Suppressor macrophage (primary cell): ENCODE measurements around the gene DNAJC28.
A peak's percentile ranks its signal among the peaks of the same experiment; 100 is the strongest.
"Not testable (repeated sequence)": the region's sequence is repeated elsewhere in the genome, so short reads cannot be mapped to it uniquely, and the experiment has no call there.

Source experiments
- DNase-seq, 4 experiments: peaks; one replicate each; pipeline ENCODE4 v3.0.0-alpha.2; 2020 to 2022

The DNAJC28 gene

DNA sequence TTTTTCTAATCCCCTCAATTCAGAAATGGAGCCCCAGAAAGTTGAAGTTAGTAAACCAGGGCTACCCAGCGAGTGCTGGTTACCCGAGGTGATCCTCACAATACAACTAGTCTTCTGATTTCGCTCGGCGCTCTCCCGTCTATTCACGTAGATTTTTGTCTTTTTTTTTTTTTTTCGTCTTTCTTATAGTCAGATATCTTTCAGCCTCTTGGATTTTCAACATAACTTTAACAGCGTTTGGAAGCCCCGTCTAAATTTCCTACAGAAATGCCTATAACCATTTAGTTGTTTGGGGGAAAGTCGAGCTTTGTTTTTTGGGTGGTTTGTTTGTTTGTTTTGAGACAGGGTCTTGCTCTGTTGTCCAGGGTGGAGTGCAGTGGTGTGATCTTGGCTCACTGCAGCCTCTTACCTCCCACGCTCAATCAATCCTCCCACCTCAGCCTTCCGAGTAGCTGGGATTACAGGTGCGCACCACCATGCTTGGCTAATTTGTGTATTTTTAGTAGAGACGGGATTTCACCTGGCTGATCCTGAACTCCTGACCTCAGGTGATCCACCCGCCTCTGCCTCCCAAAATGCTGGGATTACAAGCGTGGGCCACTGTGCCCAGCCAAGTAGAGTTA lies 10.9 kb downstream of the DNAJC28 start:
- DNase-seq = no peak

DNA sequence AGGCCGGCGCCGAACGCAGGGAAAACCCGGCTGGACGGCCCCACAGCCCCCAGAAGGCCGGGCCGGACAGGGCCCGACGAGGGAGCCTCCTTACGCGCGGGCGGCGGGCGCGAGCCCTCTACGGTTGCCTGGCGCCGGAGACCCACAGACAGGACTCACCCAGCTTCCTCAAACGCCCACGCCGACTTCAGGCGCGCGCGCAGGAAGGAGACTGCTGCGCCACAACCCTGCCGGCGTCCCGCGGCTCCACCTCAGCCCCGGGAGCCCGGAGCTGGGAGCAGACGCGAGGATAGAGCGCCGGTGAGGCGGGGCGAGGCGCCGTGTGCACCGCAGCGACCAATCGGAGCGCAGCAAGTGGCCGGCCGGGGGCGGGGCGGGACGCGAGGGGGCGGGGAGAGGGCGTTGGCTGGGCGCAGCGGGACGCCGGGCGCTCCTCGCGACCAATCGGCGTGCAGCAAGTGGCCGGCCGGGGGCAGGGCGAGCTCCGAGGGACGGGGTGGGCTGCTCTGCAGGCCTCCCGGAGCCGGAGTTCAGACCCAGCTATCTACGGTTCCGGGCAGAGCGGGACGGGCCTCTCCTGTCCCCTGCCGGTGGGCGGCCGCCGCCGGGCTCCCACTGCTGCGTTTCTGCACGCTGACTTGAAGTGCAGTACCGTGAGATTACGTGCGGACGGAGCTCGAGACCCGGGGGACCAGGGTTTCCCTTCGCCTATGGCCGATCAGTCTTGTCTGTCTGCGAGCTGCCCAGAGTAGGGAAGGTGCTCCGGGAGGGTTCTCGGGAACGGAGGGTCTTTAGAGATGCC lies 11.6 kb downstream of the DNAJC28 start, which contains the start of gene TMEM50B:
TSS of gene TMEM50B (minus strand) at position 296 of the 802 bp plus-strand sequence. CDS start 11,089 bp downstream, outside the sequence.
- peak; percentile 99 to 100 (median 100) for DNase-seq

DNA sequence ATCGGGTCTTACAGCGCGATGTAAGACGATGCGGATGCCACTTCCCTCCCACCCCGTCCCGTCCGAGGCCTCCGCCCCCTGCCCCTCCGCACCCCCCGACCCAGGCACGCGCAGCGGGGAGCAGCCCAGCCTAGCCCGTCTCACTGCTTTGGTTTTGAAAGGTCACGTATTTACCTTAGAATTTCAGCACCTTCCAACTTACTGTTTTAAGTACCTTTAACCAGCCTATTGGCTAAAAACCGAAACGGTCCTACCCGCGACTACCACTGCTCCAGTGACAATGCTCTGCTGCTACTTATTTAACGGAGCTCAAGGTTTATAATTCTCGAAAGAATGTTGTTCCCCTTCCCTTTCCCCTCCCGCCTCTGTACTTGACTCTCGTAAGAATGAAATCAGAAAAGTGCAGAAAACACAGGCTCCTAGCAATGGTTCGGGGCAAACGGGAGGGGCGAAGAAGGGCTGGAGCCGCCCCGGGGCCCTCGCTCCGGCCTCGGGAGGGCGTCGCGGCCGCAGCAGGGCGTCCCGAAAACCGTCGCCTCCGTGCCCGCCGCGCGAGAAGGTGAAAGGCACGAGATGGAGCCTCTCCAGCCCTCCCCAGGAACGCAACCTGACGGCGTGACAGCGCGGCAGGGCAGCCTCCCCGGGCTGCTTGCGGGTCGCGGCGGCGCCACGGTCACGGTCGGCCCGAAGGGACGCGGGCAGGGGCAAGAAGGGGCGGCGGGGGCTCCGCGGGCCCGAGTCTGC lies 12.4 kb downstream of the DNAJC28 start:
- peak; percentile 42 to 79 (median 62) for DNase-seq

DNA sequence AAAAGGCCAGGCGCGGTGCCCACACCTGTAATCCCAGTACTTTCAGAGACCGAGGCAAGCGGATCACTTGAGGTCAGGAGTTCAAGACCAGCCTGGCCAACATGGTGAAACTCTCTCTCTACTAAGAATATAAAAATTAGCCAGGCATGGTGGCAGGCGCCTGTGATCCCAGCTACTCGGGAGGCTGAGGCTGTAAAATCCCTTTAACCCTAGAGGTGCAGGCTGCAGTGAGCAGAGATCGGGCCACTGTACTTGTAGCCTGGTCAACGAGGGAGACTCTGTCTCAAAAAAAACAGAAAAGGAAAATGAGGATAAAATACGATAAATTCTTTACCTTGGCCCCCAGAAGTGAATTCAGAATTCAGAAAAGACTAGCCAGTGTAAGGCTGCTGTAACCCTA lies 13.3 kb downstream of the DNAJC28 start:
- DNase-seq = no peak

DNA sequence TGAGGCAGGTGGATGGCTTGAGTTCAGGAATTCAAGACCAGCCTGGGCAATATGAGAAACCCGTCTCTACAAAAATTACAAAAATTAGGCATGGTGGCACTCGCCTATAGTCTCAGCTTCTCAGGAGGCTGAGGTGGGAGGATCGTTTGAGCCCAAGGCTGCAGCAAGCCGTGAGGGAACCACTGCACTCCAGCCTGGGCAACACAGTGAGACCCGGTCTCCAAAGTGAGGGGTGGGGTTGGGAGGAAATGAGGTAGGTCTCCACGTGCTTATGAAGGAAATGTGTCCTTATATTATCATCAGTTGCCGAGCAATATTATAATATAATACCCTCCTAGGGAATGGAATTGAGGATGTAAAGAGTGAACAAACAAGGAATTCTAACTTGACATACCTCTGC lies 14.4 kb downstream of the DNAJC28 start:
- DNase-seq = no peak

DNA sequence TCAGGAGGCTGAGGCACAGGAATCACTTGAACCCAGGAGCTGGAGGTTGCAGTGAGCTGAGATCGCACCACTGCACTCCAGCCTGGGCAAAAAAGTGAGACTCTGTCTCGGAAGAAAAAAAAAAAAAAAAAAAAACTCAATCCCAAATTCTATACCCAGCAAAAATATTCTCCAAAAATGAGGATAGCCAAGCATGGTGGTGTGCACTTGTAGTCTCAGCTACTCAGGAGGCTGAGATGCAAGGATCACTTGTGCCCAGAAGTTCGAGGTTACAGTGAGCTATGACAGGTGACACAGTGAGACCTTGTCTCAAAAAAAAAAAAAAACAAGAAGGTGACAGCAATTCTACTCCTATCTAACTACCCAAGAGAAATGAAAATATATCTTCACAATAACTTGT lies 18.2 kb downstream of the DNAJC28 start:
- no peak for DNase-seq

DNA sequence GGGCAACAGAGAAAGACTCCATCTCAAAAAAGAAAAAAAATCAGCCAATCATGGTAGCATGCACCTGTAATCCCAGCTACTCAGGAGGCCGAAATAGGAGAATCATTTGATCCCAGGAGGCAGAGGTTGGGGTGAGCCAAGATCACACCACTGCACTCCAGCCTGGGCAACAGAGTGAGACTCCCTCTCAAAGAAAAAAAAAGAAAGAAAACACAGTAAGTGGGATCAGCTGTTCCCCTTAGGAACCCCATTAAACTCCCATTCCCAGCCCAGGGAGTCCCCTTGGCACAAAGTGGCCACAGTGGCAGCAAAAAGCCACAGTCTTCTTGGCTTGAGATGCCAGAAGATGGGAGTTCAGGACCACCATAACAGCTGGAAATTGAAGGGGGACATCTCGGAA lies 20.8 kb downstream of the DNAJC28 start:
- no peak for DNase-seq

DNA sequence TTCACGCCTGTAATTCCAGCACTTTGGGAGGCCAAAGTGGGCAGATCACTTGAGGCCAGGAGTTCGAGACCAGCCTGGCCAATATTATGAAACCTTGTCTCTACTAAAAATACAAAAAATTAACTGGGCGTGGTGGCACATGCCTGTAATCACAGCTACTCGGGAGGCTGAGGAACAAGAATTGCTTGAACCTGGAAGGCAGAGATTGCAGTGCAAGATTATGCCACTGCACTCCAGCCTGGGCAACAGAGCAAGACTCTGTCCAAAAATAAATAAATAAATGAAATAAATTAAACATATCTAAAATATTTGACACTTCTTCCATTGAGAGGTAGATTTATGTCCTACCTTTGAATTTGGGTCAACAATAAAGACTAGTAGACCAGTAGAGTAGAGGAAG lies 22.3 kb downstream of the DNAJC28 start:
- DNase-seq = not testable (repeated sequence)

DNA sequence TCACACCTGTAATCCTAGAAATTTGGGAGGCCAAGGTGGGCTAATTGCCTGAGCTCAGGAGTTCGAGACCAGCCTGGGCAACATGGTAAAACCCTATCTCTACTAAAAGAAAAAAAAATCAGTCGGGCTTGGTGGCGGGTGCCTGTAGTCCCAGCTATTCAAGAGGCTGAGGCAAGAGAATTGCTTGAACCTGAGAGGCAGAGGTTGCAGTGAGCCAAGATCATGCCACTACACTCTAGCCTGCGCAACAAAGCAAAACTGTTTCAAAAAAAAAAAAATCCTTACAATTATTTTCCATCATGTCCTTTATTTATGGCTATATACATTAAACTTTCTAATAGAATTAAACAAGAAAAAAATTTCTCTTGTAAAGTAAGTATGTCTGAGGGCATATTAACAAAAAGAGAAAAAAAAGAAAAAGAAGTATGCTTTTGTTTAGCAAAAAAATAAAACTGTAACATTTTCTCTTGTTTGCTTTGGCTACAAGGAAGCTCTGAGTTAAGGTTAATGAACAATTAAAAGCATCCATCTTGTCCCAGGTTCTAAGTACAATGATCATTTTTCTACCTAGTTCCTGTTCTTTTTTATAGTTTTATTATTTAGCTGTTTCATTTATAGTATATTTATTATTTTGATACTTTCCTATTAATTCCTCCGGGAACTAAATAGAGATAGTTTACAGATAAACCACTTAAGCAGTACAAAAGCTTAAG lies 29.8 kb downstream of the DNAJC28 start:
- no peak for DNase-seq

DNA sequence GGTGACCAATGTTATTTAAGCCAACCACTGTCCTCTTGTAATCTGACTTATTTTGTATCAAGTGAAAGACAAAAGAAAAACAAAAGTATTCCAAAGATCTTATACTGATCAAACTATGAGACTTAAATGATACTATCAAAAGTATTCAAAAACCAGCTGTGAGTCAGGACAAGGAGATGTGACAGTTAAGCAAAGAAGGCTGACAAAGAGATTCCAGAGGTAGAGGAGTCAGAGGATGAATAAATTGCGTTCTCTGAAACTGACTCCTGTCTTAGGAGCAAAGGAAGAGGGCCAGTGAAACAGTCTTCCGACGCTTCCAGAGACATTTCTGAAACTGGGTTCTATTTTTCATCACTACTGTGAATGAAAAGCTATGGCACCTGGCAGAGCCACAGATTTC lies 32.7 kb downstream of the DNAJC28 start:
- DNase-seq = no peak

DNA sequence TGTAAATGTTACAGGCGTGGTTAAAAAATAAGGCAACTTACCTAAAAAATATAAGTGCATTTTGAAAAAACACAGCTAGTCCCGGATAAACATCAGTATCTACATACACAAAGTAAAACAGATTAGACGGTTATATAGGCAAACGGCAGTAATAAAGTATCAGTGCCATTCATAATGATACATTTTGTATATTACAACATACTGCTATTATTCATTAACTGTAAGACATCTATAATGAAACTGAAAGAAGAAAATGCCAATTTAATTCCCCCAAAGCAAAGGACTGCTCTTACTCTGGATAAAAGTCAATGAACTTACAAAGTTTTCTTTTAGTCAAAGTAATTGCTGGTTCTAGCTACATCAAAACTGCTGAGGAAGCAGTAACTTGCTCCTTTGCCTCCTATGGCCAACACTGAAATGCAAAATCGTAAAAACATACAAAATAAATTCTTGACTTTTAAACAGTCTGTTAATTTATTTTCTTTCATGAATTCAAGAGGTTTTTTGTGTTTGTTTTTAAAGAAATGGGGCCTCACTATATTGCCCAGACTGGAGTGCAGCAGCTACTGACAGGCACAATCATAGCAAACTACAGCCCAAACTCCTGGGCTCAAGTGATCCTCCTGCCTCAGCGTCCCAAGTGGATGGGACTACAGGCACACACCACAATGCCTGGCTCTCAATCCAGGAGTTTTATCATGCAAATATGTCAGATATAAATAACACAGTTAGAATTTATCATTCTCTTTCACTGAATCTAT lies 35.6 kb downstream of the DNAJC28 start:
- DNase-seq = no peak

DNA sequence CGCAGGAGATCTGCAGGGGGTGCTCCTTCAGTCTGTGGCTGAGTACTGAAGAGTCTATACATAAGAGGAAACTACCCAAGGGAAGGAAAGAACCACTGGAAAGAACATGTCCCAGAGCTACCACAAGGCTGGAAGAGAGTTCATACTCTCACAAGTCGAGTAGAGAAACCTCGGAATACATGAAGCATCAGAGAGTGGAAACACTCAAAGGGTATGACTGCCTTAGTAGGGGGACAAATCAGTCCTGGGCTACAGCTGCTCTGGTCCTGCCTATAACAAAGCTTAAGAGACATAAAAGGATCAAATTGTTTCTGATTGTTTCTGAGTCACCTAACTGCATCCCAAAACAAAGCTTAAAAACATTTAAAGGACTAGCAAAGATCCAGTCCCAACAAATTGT lies 39.2 kb downstream of the DNAJC28 start:
- no peak for DNase-seq

DNA sequence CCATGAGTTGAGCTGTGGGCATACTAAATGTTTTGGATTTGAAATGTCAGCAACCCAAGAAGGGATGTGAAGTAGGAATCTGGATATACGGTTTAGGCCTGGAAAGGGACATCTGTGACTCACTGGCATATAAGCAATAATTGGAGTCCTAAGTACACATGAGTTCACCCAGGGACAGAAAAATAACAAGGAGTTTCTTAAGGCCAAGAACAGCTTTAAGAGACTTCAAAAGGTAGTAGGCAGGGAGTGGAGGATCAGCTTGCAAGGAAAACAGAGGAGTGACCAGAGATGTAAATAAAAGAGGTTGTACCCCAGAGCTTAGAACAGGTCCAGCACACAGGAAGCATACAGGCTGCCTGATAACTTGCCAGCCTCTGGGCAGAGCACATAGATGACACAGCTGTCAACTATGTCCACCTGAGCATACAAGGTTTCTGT lies 39.9 kb downstream of the DNAJC28 start:
- DNase-seq = no peak

DNA sequence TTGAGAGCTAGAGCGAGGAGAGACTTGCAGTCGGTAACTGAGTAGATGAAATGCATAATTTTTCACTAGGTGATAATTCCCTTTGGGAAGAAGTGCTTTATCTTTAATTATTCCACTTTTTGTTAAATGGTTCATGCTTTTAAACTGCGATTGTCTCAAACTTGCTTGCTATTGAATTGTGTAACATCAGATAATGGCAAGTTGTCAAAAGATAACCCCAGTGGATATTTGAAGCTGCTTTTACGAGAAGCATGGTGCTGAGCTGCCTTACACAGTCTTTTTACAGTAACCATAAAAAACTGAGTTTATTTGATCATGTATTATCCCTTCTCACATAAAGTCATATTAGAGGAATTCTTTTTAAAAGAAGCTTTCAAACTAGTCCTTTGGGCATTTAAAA lies 41.9 kb downstream of the DNAJC28 start:
- no peak for DNase-seq

DNA sequence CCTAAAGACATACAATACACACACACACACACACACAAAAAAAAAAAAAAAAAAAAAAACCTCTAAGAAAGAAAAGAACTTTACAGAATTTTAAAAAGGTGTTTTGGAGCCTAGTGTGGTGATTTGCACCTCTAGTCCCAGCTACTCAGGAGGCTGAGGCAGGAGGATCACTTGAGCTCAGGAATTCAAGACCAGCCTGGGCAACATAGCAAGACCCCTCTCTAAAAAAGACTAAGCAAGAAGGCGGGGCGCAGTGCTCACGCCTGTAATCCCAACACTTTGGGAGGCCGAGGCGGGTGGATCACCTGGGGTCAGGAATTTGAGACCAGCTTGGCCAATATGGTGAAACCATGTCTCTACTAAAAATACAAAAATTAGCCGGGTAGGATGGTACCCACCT lies 44.9 kb downstream of the DNAJC28 start:
- DNase-seq = not testable (repeated sequence)

DNA sequence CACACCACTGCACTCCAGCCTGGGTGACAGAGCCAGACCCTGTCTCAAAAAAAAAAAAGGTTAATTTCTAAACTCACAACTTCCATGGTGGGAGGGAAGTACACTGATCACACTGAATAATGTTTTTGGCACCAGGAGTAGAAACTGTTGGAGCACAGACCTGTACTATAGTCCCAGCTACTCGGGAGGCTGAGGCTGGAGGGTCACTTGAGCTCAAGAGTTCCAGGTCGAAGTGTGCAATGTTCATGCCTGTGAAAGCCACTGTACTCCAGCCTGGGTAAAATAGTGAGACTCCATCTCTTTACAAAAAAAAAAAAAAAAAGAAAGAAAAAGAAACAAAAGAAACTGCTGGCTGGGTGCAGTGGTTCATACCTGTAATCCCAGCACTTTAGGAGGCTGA lies 47.0 kb downstream of the DNAJC28 start:
- DNase-seq = no peak

DNA sequence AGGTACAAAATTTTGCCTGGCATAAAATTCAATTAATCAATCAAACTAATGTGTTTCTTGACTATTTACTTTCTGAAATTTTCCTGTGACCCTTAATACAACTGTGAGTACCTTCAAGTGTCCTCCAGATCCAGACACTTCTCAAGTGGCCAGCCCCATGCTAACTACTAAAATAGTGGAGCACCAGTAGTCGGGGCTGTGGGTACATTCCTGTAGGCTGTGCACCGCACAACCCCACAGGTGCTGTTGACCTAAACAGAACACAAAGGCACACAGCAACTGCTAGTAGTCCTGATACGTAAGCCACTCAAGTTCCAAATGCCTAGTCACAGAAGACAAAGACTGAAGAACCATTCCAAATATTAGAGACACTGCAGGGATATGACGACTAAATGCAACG lies 48.3 kb downstream of the DNAJC28 start:
- no peak for DNase-seq

DNA sequence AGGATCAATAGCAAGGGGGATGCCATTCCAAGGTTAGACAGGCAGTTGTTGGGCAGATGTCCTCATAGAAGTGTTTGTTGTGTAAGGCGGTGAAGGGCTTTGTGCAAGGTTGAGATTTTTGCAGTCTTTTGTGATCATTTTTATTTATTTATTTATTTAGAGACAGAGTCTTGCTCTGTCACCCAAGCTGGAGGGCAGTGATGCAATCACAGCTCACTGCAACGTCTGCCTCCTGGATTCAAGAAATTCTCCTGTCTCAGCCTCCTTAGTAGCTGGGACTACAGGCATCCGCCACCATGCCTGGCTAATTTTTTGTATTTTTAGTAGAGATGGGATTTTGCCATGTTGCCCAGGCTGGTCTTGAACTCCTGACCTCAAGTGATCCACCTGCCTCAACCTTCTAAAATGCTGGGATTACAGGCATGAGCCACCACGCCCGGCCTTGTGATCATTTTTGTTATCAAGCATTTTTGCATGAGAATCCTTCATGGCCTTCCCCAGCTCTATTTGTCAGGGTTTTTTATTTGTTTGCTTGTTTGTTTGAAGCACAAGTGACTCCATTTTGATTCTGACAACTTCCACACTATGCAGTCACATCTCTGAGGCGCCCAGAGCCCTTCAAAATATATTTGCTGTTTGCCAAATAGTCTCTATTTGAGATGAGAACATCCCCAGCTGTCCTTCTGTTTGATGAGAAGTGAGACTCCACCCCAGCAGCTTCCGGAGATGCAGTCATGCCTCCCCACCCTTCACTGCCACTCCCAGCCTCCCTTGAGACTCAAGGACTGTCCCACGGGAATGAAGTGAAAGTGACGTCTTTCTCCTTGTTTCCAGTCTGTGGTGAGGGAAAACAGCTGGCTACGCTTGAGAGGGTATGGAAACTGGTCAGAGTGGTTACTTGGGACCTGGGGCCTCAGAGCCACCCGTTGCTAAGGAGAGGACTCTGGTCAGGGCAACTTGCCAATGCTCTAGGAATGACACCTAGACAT lies 49.7 kb downstream of the DNAJC28 start:
- DNase-seq = no peak
